Mammary epithelial cell (primary cell): ENCODE data around the gene NCBP2L.

ENCODE experiments used
- CTCF ChIP-seq, 2 donors: IDR thresholded peaks in 1 of 2; conservative IDR thresholded peaks in 1 of 2; 2 replicates each; pipeline ENCODE4 v1.5.1; 2011 to 2012; ENCODE audit warnings: inconsistent platforms in 2 of 2, low read length in 2 of 2, mild to moderate bottlenecking in 2 of 2, control low read depth in 1 of 2, low read depth in 1 of 2; ENCODE audit not compliant: insufficient read depth in 1 of 2; ENCODE audit errors: extremely low read depth in 1 of 2
- EZH2 ChIP-seq: IDR thresholded peaks from 2 replicates; pipeline ENCODE4 v1.6.1; 2012; ENCODE audit warnings: low read length, inconsistent platforms, borderline replicate concordance

GRCh38 chrX:107818900-107819521 lies 41.5 kb downstream of the NCBP2L start:
- TF ChIP-seq EZH2 (no peak), CTCF (conservative IDR thresholded peaks at IDR 0.05 in 1 of 2, IDR thresholded peaks at IDR 0.05 in 1 of 2; ENCODE audit: extremely low read depth in 1 of 2, insufficient read depth in 1 of 2, low read depth in 1 of 2, low read length in 2 of 2) (no peak)
